NOMO-1 (cell line): Measurements from ENCODE around the gene ZNF628.

Experiments used
- DNase-seq, 2 experiments: peaks; one replicate each; lab custom pipeline; 2025; ENCODE audit not compliant: unreplicated experiment in 2 of 2; lab: John Stamatoyannopoulos, UW

The ZNF628 gene

DNA sequence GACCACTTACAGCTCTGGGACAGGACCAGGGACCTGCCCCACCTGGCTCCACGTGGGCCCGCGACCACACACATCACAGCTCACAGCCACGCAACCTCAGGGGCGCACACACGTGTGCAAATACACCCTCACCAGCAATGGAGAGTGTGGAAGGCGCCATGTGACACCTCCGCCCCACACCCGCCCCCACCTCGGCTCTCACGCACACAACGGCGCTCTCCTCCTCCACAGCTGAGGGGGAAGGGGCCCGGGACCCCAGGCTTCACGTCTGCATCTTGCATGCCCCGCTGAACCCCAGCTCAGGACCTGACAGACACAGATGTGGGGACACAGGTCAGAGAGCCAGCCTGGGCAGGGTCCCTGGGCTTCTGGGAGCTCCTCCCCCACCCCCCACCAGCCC, 26.9 kb upstream of the ZNF628 start:
- no peak for DNase-seq

DNA sequence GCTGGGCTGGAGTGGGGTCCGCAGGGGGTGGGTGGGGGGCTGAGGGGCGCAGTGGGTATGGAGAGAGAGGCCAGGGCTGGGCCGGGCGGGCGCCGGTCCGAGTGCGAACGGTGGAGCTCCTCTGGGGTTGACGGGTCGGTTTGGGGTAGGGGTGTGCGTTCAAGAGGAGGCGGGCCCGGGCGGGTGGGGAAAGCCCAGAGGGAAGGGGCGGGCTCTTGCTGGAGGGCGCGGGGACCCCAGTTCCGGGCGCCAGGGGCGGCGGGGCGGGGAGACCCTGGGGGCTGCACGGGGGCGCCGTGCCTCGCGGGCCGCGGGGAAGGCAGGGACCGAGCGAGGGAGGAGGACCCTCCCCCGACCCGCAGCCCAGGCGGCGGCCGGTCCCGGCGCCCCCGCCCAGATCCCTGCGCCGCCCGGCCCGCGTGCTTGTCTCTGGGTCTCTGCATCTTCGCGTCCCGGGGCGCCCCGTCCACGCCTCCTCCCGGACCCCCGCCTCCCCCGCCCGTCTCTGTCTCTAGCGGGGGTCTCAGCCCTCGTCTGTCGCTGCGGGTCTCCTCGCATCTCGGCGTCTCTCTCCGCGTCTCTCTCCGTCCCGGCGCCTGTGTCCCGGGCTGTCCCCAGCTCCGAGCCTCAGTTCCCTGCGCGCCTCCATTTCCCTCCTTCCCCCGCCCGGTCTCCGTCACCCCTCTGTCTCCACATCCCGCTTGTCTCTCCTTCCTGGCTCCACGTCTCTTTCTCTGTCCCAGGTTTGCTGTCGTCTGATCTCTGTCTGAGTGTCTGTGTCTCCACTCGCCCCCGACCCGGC, 25.1 kb upstream of the ZNF628 start:
- no peak for DNase-seq

DNA sequence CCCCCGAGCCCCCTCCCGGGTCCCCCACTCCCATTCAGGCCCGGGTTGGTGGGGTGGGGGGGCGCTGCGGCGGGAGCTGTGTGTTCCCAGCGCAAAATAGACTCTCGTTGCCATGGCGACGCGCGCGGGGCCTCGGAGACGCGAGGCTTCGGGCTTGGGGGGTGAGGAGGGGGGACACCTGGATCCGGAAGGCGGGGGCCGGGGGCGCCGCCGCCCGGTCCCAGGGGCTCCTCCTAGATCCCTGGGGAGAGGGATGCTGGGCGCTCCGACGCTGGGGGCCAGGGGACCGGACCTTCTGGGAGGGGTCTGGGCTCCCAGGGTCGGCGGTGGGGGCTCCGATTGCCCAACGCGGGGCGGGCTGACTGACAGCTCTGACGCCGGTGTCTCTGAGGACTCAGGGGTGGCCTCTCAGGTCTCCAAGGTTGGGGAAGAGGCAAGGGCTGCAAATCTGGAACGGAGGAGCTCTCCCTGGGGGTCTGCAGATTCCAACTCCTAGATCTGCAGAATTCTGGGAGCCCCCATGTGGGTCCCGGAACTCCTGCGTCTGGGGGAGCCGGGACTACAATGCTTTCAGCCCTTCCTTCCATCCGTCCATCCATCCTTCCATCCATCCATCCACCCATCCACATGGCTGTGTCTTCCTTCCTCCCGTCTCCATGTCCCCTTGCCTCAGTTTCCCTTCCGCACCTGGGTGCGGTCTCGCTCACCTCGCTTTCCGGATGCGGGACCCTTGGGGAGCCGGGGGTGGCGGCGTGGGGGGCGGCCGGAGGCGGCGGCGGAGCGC, 24.3 kb upstream of the ZNF628 start:
- DNase-seq = no peak

DNA sequence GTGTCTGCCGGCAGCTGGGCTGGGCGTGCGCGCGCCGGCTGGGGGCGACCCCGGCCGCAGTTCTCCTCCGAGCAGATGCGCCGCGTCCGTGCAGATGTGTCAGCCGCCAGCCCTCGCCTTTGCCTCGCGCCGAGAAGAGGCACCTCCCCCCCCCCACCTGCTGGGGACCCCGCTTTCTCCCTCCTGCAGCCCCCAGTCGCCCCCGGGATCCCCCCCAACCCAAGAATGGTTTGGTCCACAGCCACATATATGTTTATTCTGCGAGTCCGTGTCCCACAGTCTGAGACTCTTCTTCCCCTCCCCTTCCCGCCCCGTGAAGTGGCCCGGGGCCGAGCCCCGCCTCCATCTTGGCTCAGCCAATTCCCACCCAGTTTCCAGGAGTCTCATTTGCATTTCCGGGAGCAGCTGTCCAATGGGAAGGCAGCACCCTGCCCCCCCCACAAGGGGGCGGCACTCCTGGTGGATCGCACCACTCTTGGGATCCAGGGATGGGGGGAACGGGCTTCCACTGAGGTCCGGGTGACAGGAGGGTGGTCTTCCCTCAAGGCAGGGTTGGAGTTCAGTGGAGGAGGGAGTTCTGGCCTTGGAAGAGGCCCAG, 23.6 kb upstream of the ZNF628 start:
- peak in 1 of 2 experiments; percentile 44 for DNase-seq

DNA sequence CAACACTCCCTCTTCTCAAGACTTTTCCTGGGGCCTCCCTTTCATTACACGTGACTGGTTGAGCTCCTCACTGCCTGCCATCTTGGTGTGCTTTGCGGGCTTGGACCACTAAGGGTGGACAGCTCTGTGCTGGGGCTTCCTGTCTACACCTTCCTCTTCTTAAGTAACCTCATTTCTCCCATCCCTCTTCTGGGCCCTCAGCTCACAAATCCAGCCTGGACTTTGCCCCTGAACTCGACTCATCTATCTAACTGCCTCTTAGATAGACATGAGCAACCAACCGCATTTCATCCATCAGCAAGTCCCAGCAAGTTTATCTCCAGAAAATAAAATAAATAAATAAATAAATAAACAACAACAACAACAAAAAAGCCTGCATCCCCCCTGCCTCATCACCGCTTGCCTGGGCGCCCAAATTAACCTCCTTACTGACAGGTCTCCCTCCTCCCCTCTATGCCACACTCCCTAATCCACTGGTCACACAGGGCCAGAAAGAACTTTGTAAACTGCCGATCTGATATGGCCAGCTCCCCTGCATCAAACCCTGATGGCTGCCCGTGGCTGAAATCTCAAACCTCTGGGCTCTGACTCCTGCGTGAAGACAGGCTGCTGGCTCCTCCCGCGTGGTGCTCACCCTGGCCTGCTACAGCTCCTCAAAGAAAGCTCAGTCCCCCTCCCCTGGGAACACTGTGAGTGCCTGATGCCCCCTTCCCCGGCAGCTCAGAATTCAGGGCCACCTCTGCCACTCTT, 22.7 kb upstream of the ZNF628 start:
- DNase-seq = no peak

DNA sequence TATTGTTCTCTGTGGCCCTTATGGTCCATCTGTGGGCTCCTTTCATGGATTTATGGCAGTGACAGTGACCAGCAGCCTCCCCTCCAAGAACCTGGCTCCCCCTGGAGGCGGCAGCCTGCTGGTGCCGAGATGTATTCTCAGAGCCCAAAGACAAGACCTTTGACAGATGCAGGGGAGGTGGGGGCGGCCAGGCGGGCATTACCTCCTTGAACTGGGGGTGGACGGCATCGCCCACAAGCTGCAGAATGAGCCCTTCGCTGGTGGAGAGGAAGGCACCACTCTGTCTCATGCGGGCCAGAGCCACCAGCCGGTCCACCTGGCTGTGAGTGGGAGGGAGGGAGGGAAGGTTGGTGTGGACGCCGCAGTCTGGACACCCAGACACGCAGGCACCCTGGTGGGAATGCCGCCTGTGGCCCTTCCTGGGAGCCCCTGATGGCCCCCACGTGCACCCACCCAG, 21.6 kb upstream of the ZNF628 start:
- DNase-seq = peak; percentile 16 to 39

DNA sequence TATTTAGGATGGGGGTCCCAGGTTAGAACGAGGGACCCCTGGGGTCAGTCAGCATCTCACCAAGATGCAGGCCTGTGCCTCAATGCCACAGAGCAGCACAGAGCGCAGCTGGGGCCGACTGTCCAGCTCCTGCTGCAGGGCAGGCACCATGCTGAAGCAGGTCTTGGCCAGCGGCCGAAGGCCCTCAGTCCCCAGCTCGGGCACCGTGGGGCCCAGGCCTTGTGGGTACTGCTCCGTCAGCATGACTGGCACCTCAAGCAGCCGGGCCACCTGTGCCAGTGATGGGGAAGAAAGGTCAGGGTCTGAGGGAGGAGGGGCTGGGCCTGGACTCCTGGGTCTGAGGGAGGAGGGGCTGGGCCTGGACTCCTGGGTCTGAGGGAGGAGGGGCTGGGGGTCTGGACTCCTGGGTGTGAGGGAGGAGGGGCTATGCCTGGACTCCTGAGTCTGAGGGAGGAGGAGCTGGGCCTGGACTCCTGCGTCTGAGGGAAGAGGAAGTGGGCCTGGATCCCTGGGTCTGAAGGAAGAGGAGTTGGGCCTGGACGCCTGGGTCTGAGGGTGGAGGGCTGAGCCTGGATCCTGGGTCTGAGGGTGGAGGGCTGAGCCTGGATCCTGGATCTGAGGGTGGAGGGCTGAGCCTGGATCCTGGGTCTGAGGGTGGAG, 20.7 kb upstream of the ZNF628 start:
- no peak for DNase-seq

DNA sequence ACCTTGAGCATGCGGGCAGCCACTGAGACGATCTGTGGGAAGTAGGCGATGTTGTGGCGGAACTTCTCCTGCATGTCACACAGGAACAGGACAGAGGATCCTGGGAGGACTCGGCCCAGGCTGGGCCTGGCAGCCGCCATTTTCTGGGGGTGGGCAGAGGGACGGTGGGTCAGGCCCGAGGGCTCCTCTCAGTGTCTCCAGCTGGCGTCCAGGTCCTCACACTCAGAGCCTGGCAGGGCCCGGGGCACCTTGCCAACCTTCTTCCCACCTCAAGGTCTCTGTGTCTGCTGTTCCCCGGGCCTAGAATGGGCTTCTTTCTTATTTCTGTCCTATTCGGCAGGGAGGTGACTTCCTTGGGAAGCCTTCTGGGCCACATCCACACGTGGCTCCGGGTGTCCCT, 20.1 kb upstream of the ZNF628 start:
- no peak for DNase-seq

DNA sequence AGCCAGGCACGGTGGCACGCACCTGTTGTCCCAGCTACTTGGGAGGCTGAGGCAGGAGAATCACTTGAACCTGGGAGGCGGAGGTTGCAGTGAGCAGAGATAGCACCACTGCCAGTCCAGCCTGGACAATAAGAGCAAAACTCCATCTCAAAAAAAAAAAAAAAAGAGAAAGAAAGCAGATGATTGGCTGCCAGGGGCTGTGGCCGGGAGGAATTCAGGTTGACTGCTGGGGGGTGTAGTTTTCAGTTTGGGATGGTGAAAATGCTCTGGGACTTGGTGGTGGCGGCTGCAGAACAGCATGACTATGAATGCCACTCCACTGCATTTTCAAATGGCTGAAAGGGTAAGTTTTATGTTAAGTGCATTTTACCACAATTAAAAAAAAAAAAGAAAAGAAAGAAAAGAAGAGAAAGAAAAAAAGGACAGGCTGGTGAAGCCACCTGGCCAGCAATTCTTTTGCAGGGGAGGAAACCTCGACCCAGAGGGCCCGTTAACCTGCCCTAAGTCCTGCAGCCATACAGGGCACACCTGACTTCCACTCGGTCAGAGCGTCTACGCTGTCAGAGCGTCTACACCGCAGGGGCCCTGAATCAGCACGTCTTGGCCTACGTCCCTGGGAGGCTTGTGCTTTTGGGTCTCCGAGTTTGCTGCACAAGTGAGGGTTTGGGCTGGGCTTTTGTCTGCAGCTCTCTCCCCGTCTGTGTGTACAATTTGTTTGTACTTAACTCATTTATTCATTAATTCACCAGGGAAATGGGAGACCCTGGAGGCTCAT, 18.5 kb upstream of the ZNF628 start:
- no peak for DNase-seq

DNA sequence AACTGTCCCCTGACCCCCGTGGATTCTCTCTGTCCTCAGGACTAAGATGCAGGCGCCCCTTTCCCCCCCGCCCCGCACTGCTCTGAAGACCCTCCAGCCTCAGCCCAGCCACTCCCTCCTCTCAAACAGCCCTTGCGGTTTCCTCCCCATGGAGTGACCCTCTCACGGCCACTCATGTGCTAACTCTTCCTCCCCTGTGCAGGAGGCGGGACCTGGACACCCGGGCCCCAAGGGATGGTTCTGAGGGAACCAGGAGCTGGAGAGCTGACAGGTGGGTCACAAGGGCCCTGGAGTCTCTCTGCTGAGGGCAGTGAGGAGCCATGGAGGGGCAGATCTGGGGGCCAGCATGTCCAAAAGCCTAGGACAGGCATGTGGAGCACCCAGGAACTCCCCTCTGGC, 16.9 kb upstream of the ZNF628 start:
- no peak for DNase-seq

DNA sequence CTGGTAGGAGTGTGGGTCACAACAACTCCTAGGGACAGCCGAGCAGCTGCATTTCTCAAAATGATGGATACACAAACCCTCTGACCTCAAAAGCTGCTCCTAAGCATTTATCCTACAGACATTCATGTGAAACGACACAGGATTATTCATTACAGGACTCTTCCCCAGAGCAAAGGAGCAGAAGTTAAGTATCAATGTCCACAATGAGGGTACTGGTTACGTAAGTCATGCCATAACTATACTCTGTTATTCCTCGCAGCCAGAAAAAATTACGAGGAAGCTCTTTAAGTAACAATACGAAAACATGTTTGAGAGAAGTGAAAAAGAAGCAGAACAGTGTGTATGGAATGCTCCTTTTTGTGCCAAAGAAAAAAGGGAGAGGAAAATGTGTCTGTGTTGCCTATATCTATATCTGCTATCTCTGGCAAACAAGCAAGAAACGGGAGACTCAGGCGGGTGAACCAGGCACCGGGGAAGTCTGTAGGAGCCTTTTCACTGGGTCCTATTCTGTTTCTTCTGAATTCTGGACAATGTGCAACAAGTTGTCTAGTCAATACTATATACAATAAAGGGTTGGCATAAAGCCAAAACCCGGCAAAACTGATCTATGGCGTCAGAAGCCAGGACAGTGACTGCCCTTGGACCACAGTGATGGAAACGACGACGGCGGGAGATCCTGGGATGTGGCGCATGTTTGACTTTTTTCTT, 16.3 kb upstream of the ZNF628 start:
- peak in 1 of 2 experiments; percentile 45 for DNase-seq

DNA sequence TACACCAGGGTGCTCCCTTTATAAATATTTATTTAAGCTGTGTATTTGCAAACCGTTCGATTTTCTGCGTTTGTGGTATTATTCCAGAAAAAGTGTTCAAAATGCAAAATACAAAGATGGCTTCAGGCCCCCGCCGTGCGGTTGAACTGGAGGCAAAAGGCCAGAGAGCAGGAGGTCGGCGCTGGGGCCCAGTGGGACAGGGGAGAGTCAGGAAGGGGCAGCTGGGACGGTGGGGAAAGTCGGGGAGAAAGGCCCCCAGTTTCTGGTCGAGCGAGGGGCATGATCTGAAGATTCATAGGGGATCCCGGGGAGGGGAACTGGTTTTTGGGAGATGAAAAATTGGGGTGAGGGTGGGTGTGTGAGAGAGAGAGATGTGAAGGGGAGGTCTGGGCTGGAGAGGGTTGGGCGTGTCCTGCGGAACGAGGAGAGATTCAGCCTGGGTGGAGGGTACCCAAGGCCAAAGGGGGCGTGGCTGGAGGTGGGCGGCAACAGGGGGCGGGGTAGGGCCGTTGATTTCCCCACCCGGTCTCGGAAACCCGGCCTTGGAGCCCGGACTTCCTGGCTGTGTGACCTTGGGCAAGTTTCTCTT, 15.7 kb upstream of the ZNF628 start:
- peak; percentile 61 to 86 for DNase-seq

DNA sequence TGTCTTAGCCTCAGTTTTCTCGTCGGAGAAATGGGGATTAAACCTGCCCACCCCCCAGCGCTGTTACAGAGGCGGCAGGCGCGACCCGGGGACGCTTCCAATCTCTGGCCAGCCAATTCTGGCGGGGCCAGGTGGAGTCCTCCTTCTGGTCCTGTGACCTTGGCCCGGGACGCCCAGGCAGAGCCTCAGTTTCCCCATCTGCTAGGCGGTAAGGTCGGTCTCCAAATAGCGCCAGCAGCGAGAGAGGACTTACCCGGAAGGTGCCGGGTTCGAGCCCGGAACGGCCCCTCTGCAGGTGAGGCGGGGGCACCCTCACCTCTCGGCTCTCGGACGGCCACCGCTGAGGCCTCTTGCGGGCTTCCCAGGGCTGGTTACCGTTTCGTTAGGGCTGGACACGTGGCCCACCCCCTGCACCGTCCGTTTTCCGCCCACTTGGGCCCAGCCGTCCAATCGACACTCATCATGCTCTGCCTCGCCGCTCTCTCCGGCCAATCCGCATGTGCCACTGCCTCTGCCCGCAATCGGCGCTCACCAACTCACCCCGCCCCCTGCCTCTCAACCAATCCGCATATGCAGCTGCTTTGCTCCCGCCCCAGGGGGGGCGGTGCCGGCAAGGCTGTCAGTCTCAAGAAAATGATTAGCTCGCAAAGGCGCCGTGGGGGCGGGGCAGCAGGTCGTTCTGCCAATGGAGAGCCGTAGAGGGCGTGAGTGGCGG, 15.0 kb upstream of the ZNF628 start, which contains the start of gene ISOC2:
ISOC2 (minus strand) TSS at position 384 of the 715 bp plus-strand sequence. CDS start 5,156 bp downstream, outside the sequence.
- DNase-seq = peak; percentile 100

DNA sequence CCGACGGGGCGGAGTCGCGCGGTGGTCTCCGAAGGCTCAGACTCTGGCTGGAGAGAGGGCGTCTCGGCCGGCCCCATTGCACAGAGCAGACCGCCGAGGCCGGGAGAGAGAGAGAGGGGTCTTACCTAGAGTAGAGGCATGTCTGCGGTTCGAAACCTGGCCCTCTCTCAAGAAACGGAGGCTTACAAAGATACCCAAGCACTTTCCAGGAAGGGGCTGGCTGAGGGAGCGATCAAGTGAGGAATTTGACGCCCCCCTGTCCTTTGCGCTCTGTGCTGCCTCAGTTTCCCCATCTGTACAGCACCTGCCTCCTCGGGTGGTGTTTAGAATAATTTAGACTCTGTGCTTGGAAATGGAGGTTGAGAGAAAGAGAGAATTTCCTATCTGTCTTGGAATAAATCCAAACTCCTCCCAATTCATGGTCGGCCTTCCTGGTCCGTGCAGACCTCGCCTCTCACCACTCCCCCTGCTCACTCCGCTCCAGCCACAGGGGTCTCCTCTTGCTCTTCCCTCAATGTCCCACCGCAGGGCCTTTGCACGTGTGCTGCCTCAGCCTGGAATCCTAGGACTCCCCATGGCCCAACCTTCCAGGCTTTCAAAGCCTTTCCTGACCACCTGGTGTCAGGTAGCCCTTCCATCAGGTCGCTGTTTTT, 14.3 kb upstream of the ZNF628 start:
- peak in 1 of 2 experiments; percentile 16 for DNase-seq

DNA sequence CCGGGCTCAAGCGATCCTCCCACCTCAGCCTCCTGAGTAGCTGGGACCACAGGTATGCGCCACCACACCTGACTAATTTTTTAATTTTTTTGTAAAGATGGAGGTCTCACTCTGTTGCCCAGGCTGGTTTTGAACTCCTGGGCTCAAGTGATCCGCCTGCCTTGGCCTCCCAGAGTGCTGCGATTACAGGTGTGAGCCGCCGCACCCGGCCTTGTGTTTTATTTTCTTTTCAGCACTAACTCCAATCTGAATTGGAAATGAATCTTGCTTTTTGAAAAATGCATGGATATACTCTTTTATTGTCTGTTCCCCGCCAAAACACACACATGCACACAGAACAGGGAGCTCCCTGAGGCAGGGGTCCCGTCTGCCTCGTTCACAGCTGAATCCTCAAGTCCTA, 13.7 kb upstream of the ZNF628 start:
- DNase-seq = no peak

DNA sequence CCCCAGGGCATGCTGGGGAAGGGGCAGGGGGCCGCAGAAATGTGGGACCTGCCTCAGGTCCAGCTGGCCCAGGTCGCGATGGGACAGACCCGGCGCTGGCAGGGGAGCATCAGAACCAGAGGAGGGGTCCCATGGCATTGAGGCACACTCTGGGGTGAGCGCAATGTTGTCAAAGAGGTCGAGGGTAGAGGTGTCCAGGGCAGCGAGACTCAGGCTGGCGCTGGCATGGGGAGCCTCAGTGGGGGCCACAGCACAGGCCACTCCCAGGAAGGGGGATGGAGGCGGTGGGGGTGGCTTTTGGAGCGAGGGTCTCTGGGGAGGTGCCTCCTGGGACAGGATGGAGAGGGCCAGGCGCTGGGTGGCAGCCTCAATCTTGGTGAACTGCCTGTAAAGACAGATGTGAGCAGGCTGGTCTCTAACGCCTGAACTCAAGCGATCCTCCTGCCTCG, 12.8 kb upstream of the ZNF628 start:
- no peak for DNase-seq

DNA sequence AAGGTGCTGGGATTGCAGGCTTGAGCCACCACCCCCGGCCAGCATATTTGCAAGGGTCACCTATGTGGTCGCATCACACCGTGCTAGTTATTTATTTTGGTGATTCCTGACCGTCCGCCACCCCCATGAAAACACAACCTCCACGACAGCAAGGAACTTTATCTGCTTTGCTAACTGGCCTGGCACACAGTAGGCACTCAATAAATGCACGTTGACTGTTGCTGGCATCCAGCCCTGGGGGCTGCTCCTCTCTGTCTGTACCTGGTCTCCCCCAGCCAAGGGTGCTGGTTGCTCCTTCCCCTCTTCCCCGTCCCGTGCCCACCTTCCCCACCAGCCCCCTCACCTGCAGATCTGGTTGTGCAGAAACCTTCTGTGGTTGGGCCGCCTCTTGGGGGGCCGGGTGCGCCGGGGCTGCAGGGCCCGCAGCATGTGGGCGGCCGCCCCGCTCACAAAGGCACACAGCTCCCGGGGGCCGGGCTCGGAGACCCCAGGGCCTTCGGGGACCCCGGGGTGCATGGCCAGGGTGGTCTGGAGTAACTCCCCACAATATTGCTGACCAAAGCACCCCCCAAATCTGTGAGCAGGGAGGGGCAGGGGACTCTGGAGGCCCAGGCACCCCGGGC, 12.3 kb upstream of the ZNF628 start:
- no peak for DNase-seq
